HepG2 (cell line): Measurements from ENCODE around the gene HOXA9. TPM values are rescaled to one million over a fixed set of nuclear protein-coding genes. Genes with fewer than 3 reads are reported as not detected.

Source experiments
- EEA1 ChIP-seq: sonication (generic); formaldehyde crosslinking; IDR thresholded peaks from 2 replicates; pipeline ENCODE4 v1.5.1; 2020; ENCODE audit warnings: mild to moderate bottlenecking, missing genetic modification reagents, borderline replicate concordance
- FOXC1 ChIP-seq: sonication (generic); formaldehyde crosslinking; IDR thresholded peaks from 2 replicates; pipeline ENCODE4 v1.8.0; 2022; ENCODE audit warnings: mild to moderate bottlenecking, missing genetic modification reagents, borderline replicate concordance
- RAD21 ChIP-seq: fragments of 450-650 bp; formaldehyde crosslinking; IDR thresholded peaks from 2 replicates; pipeline ENCODE4 v1.5.0; 2020; ENCODE audit warnings: mild to moderate bottlenecking
- TCF7 ChIP-seq: sonication (generic); IDR thresholded peaks from 2 replicates; pipeline ENCODE4 v1.6.1; 2016; ENCODE audit warnings: antibody characterized with exemption, low read depth
- ZBTB21 ChIP-seq: sonication (generic); formaldehyde crosslinking; IDR thresholded peaks from 2 replicates; pipeline ENCODE4 v1.4.0; 2020; ENCODE audit warnings: missing genetic modification reagents
- ZBTB7B ChIP-seq: sonication (generic); formaldehyde crosslinking; IDR thresholded peaks from 2 replicates; pipeline ENCODE4 v1.4.0; 2020; ENCODE audit warnings: missing genetic modification reagents
- ZEB1 ChIP-seq: IDR thresholded peaks from 2 replicates; pipeline ENCODE4 v1.6.1; 2012; ENCODE audit warnings: mild to moderate bottlenecking, low read depth, inconsistent platforms; ENCODE audit not compliant: insufficient replicate concordance
- ZGPAT ChIP-seq: IDR thresholded peaks from 2 replicates; pipeline ENCODE4 v1.6.1; 2016; ENCODE audit warnings: mild to moderate bottlenecking
- ZNF280D ChIP-seq: sonication (generic); formaldehyde crosslinking; IDR thresholded peaks from 2 replicates; pipeline ENCODE4 v1.5.1; 2020; ENCODE audit warnings: mild to moderate bottlenecking, missing genetic modification reagents
- ZNF501 ChIP-seq: sonication (generic); formaldehyde crosslinking; IDR thresholded peaks from 2 replicates; pipeline ENCODE4 v1.5.1; 2020; ENCODE audit warnings: mild to moderate bottlenecking, moderate library complexity, missing genetic modification reagents
- ZNF547 ChIP-seq: sonication (generic); formaldehyde crosslinking; IDR thresholded peaks from 2 replicates; pipeline ENCODE4 v1.5.1; 2020; ENCODE audit warnings: mild to moderate bottlenecking, missing genetic modification reagents
- ZNF841 ChIP-seq: sonication (generic); formaldehyde crosslinking; IDR thresholded peaks from 2 replicates; pipeline ENCODE4 v1.8.1; 2023; ENCODE audit warnings: missing genetic modification reagents, borderline replicate concordance
- polyA plus RNA-seq, 8 experiments: library from polyadenylated mRNA; depleted of rRNA in 3 of 8; stranded (reverse) in 7 of 8; unstranded in 1 of 8; fragments of >200 nt; fragmentation: Illumina TruSeq in 4 of 8; extraction: Trizol in 4 of 8; gene quantifications; 2 replicates each; pipeline versions ENCODE4 v1.2.1 to v1.2.3, GENCODE V29; 2011 to 2016; ENCODE audit warnings: low read depth in 4 of 8, missing spikeins in 1 of 8, mixed read lengths in 1 of 8; ENCODE audit not compliant: insufficient read depth in 1 of 8
- total RNA-seq, 5 experiments: library from RNA; depleted of rRNA; stranded (reverse); fragments of >200 nt; fragmentation: Illumina TruSeq; extraction: Trizol; gene quantifications; 2 replicates each; pipeline ENCODE4 v1.2.3, GENCODE V29; 2016; ENCODE audit warnings: low read depth in 1 of 5
- TF ChIP-seq, protein P1 (sequence below): sonication (generic); formaldehyde crosslinking; IDR thresholded peaks from 2 replicates; pipeline ENCODE4 v1.8.0; 2022; ENCODE audit warnings: missing genetic modification reagents, mild to moderate bottlenecking, borderline replicate concordance
- TF ChIP-seq, protein P2 (sequence below): sonication (generic); formaldehyde crosslinking; conservative IDR thresholded peaks from 2 replicates; pipeline ENCODE4 v1.4.0; 2020; ENCODE audit warnings: mild to moderate bottlenecking, missing genetic modification reagents, moderate library complexity
- TF ChIP-seq, protein P3 (sequence below): sonication (generic); formaldehyde crosslinking; IDR thresholded peaks from 2 replicates; pipeline ENCODE4 v1.4.0; 2020; ENCODE audit warnings: mild to moderate bottlenecking, missing genetic modification reagents, borderline replicate concordance

The HOXA9 gene
- total and polyA plus RNA-seq, 2 of the 13 experiments (the other 11 are each of a cell fraction or from before 2014, with no cell fraction given), result not detected

GRCh38 chr7:27210441-27211083 lies 45.2 kb upstream of the HOXA9 start (continued):
- peak; percentile 21; the same call in 1 of the 2 replicates for TF ChIP-seq ZNF501 (CRISPR knock-in tag)
- no peak for TF ChIP-seq ZNF280D
- 0 out of 2 replicates have a peak, but pooled peaks have one; percentile 24 for TF ChIP-seq ZGPAT
- TF ChIP-seq, protein P1, sequence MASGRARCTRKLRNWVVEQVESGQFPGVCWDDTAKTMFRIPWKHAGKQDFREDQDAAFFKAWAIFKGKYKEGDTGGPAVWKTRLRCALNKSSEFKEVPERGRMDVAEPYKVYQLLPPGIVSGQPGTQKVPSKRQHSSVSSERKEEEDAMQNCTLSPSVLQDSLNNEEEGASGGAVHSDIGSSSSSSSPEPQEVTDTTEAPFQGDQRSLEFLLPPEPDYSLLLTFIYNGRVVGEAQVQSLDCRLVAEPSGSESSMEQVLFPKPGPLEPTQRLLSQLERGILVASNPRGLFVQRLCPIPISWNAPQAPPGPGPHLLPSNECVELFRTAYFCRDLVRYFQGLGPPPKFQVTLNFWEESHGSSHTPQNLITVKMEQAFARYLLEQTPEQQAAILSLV (CRISPR knock-in tag), result no peak
- TF ChIP-seq ZNF547 (CRISPR knock-in tag), result 0 out of 2 replicates have a peak, but pooled peaks have one; percentile 40
- TF ChIP-seq EEA1 (CRISPR knock-in tag), result no peak
- TF ChIP-seq ZBTB7B, result peak; percentile 22; the same call in 1 of the 2 replicates
- TF ChIP-seq ZNF841 (CRISPR knock-in tag), result no peak
- TF ChIP-seq TCF7, result peak; percentile 22; the same call in 1 of the 2 replicates
- TF ChIP-seq, protein P2, sequence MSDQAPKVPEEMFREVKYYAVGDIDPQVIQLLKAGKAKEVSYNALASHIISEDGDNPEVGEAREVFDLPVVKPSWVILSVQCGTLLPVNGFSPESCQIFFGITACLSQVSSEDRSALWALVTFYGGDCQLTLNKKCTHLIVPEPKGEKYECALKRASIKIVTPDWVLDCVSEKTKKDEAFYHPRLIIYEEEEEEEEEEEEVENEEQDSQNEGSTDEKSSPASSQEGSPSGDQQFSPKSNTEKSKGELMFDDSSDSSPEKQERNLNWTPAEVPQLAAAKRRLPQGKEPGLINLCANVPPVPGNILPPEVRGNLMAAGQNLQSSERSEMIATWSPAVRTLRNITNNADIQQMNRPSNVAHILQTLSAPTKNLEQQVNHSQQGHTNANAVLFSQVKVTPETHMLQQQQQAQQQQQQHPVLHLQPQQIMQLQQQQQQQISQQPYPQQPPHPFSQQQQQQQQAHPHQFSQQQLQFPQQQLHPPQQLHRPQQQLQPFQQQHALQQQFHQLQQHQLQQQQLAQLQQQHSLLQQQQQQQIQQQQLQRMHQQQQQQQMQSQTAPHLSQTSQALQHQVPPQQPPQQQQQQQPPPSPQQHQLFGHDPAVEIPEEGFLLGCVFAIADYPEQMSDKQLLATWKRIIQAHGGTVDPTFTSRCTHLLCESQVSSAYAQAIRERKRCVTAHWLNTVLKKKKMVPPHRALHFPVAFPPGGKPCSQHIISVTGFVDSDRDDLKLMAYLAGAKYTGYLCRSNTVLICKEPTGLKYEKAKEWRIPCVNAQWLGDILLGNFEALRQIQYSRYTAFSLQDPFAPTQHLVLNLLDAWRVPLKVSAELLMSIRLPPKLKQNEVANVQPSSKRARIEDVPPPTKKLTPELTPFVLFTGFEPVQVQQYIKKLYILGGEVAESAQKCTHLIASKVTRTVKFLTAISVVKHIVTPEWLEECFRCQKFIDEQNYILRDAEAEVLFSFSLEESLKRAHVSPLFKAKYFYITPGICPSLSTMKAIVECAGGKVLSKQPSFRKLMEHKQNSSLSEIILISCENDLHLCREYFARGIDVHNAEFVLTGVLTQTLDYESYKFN, result peak; percentile 42; the same call in 1 of the 2 replicates
- no peak for TF ChIP-seq ZBTB21
- peak; percentile 25 for TF ChIP-seq ZEB1
- 0 out of 2 replicates have a peak, but pooled peaks have one; percentile 24 for TF ChIP-seq FOXC1 (CRISPR knock-in tag)
- 0 out of 2 replicates have a peak, but pooled peaks have one; percentile 19 for TF ChIP-seq RAD21 (CRISPR knock-in tag)
- TF ChIP-seq, protein P3, sequence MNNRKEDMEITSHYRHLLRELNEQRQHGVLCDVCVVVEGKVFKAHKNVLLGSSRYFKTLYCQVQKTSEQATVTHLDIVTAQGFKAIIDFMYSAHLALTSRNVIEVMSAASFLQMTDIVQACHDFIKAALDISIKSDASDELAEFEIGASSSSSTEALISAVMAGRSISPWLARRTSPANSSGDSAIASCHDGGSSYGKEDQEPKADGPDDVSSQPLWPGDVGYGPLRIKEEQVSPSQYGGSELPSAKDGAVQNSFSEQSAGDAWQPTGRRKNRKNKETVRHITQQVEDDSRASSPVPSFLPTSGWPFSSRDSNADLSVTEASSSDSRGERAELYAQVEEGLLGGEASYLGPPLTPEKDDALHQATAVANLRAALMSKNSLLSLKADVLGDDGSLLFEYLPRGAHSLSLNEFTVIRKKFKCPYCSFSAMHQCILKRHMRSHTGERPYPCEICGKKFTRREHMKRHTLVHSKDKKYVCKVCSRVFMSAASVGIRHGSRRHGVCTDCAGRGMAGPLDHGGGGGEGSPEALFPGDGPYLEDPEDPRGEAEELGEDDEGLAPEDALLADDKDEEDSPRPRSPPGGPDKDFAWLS (CRISPR knock-in tag), result no peak
